K562 (cell line): ENCODE measurements around the gene FOSL2. TPM values are rescaled to one million over a fixed set of nuclear protein-coding genes. Genes with fewer than 3 reads are reported as not detected.

Experiments
- ATAC-seq: fragments of 200-7000 bp; cut with Tn5 transposase; 3 replicates; pipeline ENCODE4 v1.9.1; 2020; ENCODE audit warnings: moderate library complexity
- BruUV-seq: library from RNA; stranded (reverse); fragments of 400-500 nt; replicated peaks from 2 replicates; lab custom pipeline; 2021; lab: Mats Ljungman, UMichigan
- CTCF ChIA-PET: fragments of 300-600 bp; formaldehyde crosslinking; extraction: SDS; loops from one replicate; lab custom pipeline; 2021; ENCODE audit warnings: low intra/inter-chr PET ratio; lab: Yijun Ruan, JAX
- POLR2A ChIA-PET: fragments of 300-600, 350-650 bp; sonication (Branson Sonifier 250); formaldehyde crosslinking; extraction: SDS; loops from one replicate; lab custom pipeline; 2021; ENCODE audit warnings: antibody characterized with exemption, inconsistent platforms; lab: Yijun Ruan, JAX
- DNase-seq, 4 experiments: peaks; one replicate each; pipeline versions ENCODE4 v3.0.0 to v3.0.0-alpha.2; 2011 to 2018; ENCODE audit warnings: low spot score in 3 of 4, mixed read lengths in 3 of 4; ENCODE audit errors: extremely low read depth in 1 of 4
- FAIRE-seq: peaks from 2 replicates; lab custom pipeline; 2011; peaks lifted over from hg19 to GRCh38; lab: Jason Lieb, UNC
- H2AFZ ChIP-seq: 2 replicates; pipeline ENCODE4 v1.6.0; 2011; ENCODE audit warnings: low read depth, low read length, control low read depth, inconsistent platforms
- H3K27ac ChIP-seq: fragments of 200-600 bp; 3 replicates; pipeline ENCODE4 v1.8.0; 2011; ENCODE audit warnings: low read depth, mild to moderate bottlenecking, control low read depth, inconsistent platforms, low read length, moderate library complexity, mixed read lengths; ENCODE audit errors: extremely low read depth
- H3K27me3 ChIP-seq, 2 experiments: fragments of 300-600 bp in 1 of 2; 2 replicates in 1 of 2; 3 replicates in 1 of 2; pipeline versions ENCODE4 v1.6.0 to v1.8.0; 2011; ENCODE audit warnings: inconsistent platforms in 2 of 2, low read length in 2 of 2, mild to moderate bottlenecking in 1 of 2, mixed read lengths in 1 of 2, moderate library complexity in 1 of 2; ENCODE audit not compliant: control insufficient read depth in 2 of 2, insufficient read depth in 2 of 2
- H3K36me3 ChIP-seq: fragments of 300-600 bp; 3 replicates; pipeline ENCODE4 v1.8.0; 2011; ENCODE audit warnings: mild to moderate bottlenecking, low read length, inconsistent platforms; ENCODE audit not compliant: control insufficient read depth, insufficient read depth
- H3K4me1 ChIP-seq, 2 experiments: fragments of 200-600 bp in 1 of 2; replicated peaks in 1 of 2; 2 replicates in 1 of 2; 3 replicates in 1 of 2; pipeline versions ENCODE4 v1.5.1 to v1.8.0; 2011; ENCODE audit warnings: inconsistent platforms in 2 of 2, low read length in 2 of 2, mild to moderate bottlenecking in 1 of 2, mixed read lengths in 1 of 2, moderate library complexity in 1 of 2; ENCODE audit not compliant: control insufficient read depth in 2 of 2, insufficient read depth in 2 of 2
- H3K4me2 ChIP-seq: 2 replicates; pipeline ENCODE4 v1.6.1; 2011; ENCODE audit warnings: low read length, control low read depth, inconsistent platforms, mixed read lengths; ENCODE audit not compliant: insufficient read depth
- H3K4me3 ChIP-seq: fragments of 200-600 bp; sonication (generic), shearing (Covaris generic); 2 replicates; pipeline ENCODE4 v1.5.1; 2016; ENCODE audit warnings: control low read depth, inconsistent platforms
- H3K79me2 ChIP-seq: fragments of 200-600 bp; 3 replicates; pipeline ENCODE4 v1.8.0; 2011; ENCODE audit warnings: low read length, inconsistent platforms; ENCODE audit not compliant: control insufficient read depth, insufficient read depth
- H3K9ac ChIP-seq, 2 experiments: 2 replicates each; pipeline versions ENCODE4 v1.6.0 to v1.6.1; 2011; ENCODE audit warnings: low read depth in 2 of 2, low read length in 2 of 2, control low read depth in 1 of 2, inconsistent platforms in 1 of 2, mild to moderate bottlenecking in 1 of 2, mixed read lengths in 1 of 2; ENCODE audit not compliant: insufficient read depth in 1 of 2
- H3K9me1 ChIP-seq: one replicate; pipeline ENCODE4 v1.6.0; 2011; ENCODE audit warnings: inconsistent platforms, mild to moderate bottlenecking, low read length, moderate library complexity; ENCODE audit not compliant: control insufficient read depth, insufficient read depth
- H3K9me3 ChIP-seq: replicated peaks from 2 replicates; pipeline ENCODE4 v1.5.1; 2011; ENCODE audit warnings: low read depth, low read length, inconsistent platforms; ENCODE audit not compliant: control insufficient read depth, insufficient read depth
- H4K20me1 ChIP-seq: replicated peaks from 2 replicates; pipeline ENCODE4 v1.6.1; 2011; ENCODE audit warnings: low read length, inconsistent platforms, mixed read lengths; ENCODE audit not compliant: control insufficient read depth, insufficient read depth
- JUND ChIP-seq, 2 experiments: IDR thresholded peaks; 2 replicates in 1 of 2; 3 replicates in 1 of 2; pipeline ENCODE4 v1.6.1; 2011; ENCODE audit warnings: borderline replicate concordance in 2 of 2, low read depth in 2 of 2, low read length in 2 of 2, improper control_type of control experiment in 1 of 2, missing biosample characterization in 1 of 2, missing genetic modification characterization in 1 of 2, missing genetic modification reagents in 1 of 2
- L3MBTL2 ChIP-seq: fragments of 450-650 bp; IDR thresholded peaks from 2 replicates; pipeline ENCODE4 v1.6.1; 2016; ENCODE audit warnings: mild to moderate bottlenecking, moderate library complexity
- RAD21 ChIP-seq, 2 experiments: fragments of 250-450 bp in 1 of 2; fragments of 450-650 bp in 1 of 2; sonication (Bioruptor Pico) in 1 of 2; formaldehyde crosslinking in 1 of 2; IDR thresholded peaks in 1 of 2; conservative IDR thresholded peaks in 1 of 2; 2 replicates each; pipeline versions ENCODE4 v1.4.0 to v1.8.0; 2020 to 2022; ENCODE audit warnings: mild to moderate bottlenecking in 2 of 2, moderate library complexity in 1 of 2
- SMC3 ChIP-seq: conservative IDR thresholded peaks from 2 replicates; pipeline ENCODE4 v1.6.1; 2011; ENCODE audit warnings: low read depth, low read length, improper control_type of control experiment; ENCODE audit not compliant: insufficient read depth
- WGBS: fragments of 100-300 bp; shearing (Covaris generic); methylation state at CpG from one replicate; pipeline ENCODE4 v1.1.6; 2016; ENCODE audit warnings: low coverage, mixed read lengths; ENCODE audit not compliant: insufficient coverage; ENCODE audit errors: missing lambda C conversion rate; 5-methylcytosine and 5-hydroxymethylcytosine counted together
- in situ Hi-C: fragments of 300-500 bp; cut with MboI; formaldehyde crosslinking; loops from 4 replicates; pipeline ENCODE4 v1.15.0; 2018; ENCODE audit warnings: inconsistent platforms, mixed read lengths
- intact Hi-C: fragments of 100-400 bp; cut with micrococcal nuclease; formaldehyde crosslinking; loops from 2 replicates; pipeline ENCODE4 v1.14.2; 2022
- polyA plus RNA-seq, 8 experiments: library from polyadenylated mRNA; depleted of rRNA in 4 of 8; stranded (reverse) in 5 of 8; unstranded in 3 of 8; fragments of >200 nt; fragmentation: Nextera tagmentation in 2 of 8; fragmentation: Illumina TruSeq in 1 of 8; extraction: Ambion mirVana in 2 of 8; extraction: Trizol in 1 of 8; gene quantifications; 2 replicates each; pipeline versions ENCODE4 v1.2.1 to v1.2.3, GENCODE V29; 2011 to 2014; ENCODE audit warnings: inconsistent platforms in 1 of 8, missing spikeins in 1 of 8
- total RNA-seq, 7 experiments: library from RNA; depleted of rRNA in 6 of 7; stranded (reverse); fragments of >200 nt in 6 of 7; fragmentation: Illumina TruSeq in 2 of 7; extraction: Trizol in 2 of 7; gene quantifications; 2 replicates each; pipeline versions ENCODE4 v1.2.1 to v1.2.3, GENCODE V29; 2011 to 2021; ENCODE audit warnings: low replicate concordance in 1 of 7
- TF ChIP-seq, protein P1 (sequence below), 3 experiments: IDR thresholded peaks in 2 of 3; conservative IDR thresholded peaks in 1 of 3; 2 replicates each; pipeline ENCODE4 v1.5.1; 2011 to 2012; ENCODE audit warnings: low read length in 3 of 3, mild to moderate bottlenecking in 3 of 3, control low read depth in 2 of 3, improper control_type of control experiment in 1 of 3, inconsistent platforms in 1 of 3, low read depth in 1 of 3, mixed read lengths in 1 of 3, moderate library complexity in 1 of 3; ENCODE audit not compliant: insufficient read depth in 2 of 3
- TF ChIP-seq, protein P2 (sequence below): IDR thresholded peaks from 2 replicates; pipeline ENCODE4 v1.6.1; 2011; ENCODE audit warnings: borderline replicate concordance, low read depth, mild to moderate bottlenecking, moderate library complexity, low read length; ENCODE audit not compliant: insufficient read depth, poor library complexity, severe bottlenecking
- TF ChIP-seq, protein P3 (sequence below): sonication (generic); formaldehyde crosslinking; IDR thresholded peaks from 2 replicates; pipeline ENCODE4 v1.8.0; 2022; ENCODE audit warnings: missing genetic modification reagents, mild to moderate bottlenecking, moderate library complexity, borderline replicate concordance
- TF ChIP-seq, protein P4 (sequence below): fragments of 450-650 bp; IDR thresholded peaks from 2 replicates; pipeline ENCODE4 v1.6.1; 2018; ENCODE audit not compliant: partially characterized antibody

Gene FOSL2
- total and polyA plus RNA-seq, 9 of the 15 experiments (the other 6 are each of a cell fraction or from before 2014, with no cell fraction given): 0.04 to 2.9 (median 0.80) TPM

DNA sequence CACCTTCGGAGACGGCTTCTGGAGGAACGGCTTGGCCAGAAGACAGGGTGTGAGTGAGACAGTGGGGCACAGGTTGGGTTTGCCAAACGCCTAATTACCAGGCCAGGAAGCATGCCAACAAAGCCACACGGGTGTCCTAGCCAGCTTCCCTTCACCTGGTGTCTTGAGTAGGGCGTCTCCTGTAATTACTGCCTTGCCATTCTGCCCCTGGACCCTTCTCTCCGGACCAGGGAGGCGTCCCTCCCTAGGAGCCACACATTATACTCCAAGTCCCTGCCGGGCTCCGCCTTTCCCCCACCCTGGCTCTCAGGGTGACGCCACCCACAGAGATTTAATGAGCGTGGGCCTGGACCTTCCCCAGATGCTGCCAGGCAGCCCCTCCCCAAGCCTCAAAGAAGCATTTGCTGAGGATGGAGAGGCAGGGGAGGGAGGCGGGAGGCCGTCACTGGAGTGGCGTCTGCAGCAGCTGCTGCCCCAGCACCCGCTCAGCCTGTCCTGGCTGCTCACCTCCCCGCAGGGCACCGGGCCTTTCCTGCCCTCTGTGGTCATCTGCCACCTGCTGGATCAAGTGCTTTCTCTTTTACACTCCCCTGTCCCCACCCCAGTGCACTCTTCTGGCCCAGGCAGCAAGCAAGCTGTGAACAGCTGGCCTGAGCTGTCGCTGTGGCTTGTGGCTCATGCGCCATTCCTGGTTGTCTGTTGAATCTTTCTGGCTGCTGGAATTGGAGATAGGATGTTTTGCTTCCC, 20.7 kb downstream of the FOSL2 start:
- Histone ChIP-seq H3K4me2 (no peak overlapping the region), H2AFZ (no peak overlapping the region), H3K36me3 (no peaks in the 10 kb centered on the region)
- FAIRE-seq: no peak
- TF ChIP-seq RAD21 (CRISPR knock-in tag; conservative IDR thresholded peaks at IDR 0.05 in 1 of 2, IDR thresholded peaks at IDR 0.05 in 1 of 2) (0 out of 4 replicates have a peak, but pooled peaks of 1 of the 2 experiments have one; percentile 7), L3MBTL2 (no peak), JUND (IDR thresholded peaks at IDR 0.05; ENCODE audit: borderline replicate concordance, low read depth, low read length) (no peak), JUND (tag; IDR thresholded peaks at IDR 0.05; ENCODE audit: borderline replicate concordance, low read depth, low read length) (no peak), SMC3 (0 out of 2 replicates have a peak, but pooled peaks have one; percentile 16)
- TF ChIP-seq, protein P1, sequence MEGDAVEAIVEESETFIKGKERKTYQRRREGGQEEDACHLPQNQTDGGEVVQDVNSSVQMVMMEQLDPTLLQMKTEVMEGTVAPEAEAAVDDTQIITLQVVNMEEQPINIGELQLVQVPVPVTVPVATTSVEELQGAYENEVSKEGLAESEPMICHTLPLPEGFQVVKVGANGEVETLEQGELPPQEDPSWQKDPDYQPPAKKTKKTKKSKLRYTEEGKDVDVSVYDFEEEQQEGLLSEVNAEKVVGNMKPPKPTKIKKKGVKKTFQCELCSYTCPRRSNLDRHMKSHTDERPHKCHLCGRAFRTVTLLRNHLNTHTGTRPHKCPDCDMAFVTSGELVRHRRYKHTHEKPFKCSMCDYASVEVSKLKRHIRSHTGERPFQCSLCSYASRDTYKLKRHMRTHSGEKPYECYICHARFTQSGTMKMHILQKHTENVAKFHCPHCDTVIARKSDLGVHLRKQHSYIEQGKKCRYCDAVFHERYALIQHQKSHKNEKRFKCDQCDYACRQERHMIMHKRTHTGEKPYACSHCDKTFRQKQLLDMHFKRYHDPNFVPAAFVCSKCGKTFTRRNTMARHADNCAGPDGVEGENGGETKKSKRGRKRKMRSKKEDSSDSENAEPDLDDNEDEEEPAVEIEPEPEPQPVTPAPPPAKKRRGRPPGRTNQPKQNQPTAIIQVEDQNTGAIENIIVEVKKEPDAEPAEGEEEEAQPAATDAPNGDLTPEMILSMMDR (IDR thresholded peaks at IDR 0.05 in 2 of 3, conservative IDR thresholded peaks at IDR 0.05 in 1 of 3; ENCODE audit: insufficient read depth in 2 of 3, low read depth in 1 of 3, low read length in 3 of 3): peak in 2 of 3 experiments; percentile 22 to 23; a peak in 1 of 6 replicates
- TF ChIP-seq, protein P2, sequence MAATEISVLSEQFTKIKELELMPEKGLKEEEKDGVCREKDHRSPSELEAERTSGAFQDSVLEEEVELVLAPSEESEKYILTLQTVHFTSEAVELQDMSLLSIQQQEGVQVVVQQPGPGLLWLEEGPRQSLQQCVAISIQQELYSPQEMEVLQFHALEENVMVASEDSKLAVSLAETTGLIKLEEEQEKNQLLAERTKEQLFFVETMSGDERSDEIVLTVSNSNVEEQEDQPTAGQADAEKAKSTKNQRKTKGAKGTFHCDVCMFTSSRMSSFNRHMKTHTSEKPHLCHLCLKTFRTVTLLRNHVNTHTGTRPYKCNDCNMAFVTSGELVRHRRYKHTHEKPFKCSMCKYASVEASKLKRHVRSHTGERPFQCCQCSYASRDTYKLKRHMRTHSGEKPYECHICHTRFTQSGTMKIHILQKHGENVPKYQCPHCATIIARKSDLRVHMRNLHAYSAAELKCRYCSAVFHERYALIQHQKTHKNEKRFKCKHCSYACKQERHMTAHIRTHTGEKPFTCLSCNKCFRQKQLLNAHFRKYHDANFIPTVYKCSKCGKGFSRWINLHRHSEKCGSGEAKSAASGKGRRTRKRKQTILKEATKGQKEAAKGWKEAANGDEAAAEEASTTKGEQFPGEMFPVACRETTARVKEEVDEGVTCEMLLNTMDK: peak; percentile 48
- TF ChIP-seq, protein P3, sequence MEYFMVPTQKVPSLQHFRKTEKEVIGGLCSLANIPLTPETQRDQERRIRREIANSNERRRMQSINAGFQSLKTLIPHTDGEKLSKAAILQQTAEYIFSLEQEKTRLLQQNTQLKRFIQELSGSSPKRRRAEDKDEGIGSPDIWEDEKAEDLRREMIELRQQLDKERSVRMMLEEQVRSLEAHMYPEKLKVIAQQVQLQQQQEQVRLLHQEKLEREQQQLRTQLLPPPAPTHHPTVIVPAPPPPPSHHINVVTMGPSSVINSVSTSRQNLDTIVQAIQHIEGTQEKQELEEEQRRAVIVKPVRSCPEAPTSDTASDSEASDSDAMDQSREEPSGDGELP (CRISPR knock-in tag): peak; percentile 52; the same call in 1 of the 2 replicates
- TF ChIP-seq, protein P4, sequence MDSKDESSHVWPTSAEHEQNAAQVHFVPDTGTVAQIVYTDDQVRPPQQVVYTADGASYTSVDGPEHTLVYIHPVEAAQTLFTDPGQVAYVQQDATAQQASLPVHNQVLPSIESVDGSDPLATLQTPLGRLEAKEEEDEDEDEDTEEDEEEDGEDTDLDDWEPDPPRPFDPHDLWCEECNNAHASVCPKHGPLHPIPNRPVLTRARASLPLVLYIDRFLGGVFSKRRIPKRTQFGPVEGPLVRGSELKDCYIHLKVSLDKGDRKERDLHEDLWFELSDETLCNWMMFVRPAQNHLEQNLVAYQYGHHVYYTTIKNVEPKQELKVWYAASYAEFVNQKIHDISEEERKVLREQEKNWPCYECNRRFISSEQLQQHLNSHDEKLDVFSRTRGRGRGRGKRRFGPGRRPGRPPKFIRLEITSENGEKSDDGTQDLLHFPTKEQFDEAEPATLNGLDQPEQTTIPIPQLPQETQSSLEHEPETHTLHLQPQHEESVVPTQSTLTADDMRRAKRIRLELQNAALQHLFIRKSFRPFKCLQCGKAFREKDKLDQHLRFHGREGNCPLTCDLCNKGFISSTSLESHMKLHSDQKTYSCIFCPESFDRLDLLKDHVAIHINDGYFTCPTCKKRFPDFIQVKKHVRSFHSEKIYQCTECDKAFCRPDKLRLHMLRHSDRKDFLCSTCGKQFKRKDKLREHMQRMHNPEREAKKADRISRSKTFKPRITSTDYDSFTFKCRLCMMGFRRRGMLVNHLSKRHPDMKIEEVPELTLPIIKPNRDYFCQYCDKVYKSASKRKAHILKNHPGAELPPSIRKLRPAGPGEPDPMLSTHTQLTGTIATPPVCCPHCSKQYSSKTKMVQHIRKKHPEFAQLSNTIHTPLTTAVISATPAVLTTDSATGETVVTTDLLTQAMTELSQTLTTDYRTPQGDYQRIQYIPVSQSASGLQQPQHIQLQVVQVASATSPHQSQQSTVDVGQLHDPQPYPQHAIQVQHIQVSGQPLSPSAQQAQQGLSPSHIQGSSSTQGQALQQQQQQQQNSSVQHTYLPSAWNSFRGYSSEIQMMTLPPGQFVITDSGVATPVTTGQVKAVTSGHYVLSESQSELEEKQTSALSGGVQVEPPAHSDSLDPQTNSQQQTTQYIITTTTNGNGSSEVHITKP: peak; percentile 8
- TF ChIP-seq, all 486 proteins: peak for 6
- no peak overlapping the region for H3K4me3 ChIP-seq
- H3K27me3 ChIP-seq: peaks cover 6 to 26% of the 10 kb centered on the region in 2 experiments; a peak in 3 of 5 replicates
- no TSS peak for BruUV-seq
- ATAC-seq (peak; percentile 70), DNase-seq (peak in 1 of 4 experiments; percentile 19)
- no peaks in the 10 kb centered on the region for H3K79me2 ChIP-seq
- peaks cover 0 to 10% of the 10 kb centered on the region in 2 experiments; a peak in 1 of 5 replicates for H3K4me1 ChIP-seq
- in situ Hi-C loops: no loop called here
- H3K9ac ChIP-seq: peak overlapping the region in 1 of 2 experiments; percentile 3; a peak in 1 of 4 replicates
- H3K9me3 ChIP-seq: no peaks in the 10 kb centered on the region
- no peaks in the 10 kb centered on the region for H3K9me1 ChIP-seq
- H4K20me1 ChIP-seq: 0 out of 2 replicates have a peak, but pooled peaks cover 2% of the 10 kb centered on the region
- intact Hi-C loops: no loop called here
- no peak overlapping the region for H3K27ac ChIP-seq
- 19% methylated on average over 16 of the region's 20 CpGs for WGBS
- CTCF ChIA-PET: interaction anchor here (0.6 kb wide), 1 partner anchor 280 kb away, joined by 4 read pairs; no protein-coding TSS in a partner anchor
- POLR2A ChIA-PET: interaction anchor here (0.6 to 0.8 kb wide), 2 partner anchors 15 to 418 kb away, joined by 3 read pairs; no protein-coding TSS in a partner anchor
